A549 treated with AZD9567 at 1 μM for 4 hours (cell line): ENCODE data around the gene EMB. TPM values are rescaled to one million over a fixed set of nuclear protein-coding genes. Genes with fewer than 3 reads are reported as not detected.

Source experiments
- total RNA-seq: library from RNA; stranded (reverse); fragments of 200-300 nt; extraction: Qiagen RNA extraction; gene quantifications from 5 replicates; pipeline ENCODE4 v1.2.3, GENCODE V29; 2022; ENCODE audit not compliant: insufficient read depth

EMB gene, protein sequence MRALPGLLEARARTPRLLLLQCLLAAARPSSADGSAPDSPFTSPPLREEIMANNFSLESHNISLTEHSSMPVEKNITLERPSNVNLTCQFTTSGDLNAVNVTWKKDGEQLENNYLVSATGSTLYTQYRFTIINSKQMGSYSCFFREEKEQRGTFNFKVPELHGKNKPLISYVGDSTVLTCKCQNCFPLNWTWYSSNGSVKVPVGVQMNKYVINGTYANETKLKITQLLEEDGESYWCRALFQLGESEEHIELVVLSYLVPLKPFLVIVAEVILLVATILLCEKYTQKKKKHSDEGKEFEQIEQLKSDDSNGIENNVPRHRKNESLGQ
- 3.9 to 13.3 TPM (median 5.7 TPM) in 5 replicates for total RNA-seq

DNA sequence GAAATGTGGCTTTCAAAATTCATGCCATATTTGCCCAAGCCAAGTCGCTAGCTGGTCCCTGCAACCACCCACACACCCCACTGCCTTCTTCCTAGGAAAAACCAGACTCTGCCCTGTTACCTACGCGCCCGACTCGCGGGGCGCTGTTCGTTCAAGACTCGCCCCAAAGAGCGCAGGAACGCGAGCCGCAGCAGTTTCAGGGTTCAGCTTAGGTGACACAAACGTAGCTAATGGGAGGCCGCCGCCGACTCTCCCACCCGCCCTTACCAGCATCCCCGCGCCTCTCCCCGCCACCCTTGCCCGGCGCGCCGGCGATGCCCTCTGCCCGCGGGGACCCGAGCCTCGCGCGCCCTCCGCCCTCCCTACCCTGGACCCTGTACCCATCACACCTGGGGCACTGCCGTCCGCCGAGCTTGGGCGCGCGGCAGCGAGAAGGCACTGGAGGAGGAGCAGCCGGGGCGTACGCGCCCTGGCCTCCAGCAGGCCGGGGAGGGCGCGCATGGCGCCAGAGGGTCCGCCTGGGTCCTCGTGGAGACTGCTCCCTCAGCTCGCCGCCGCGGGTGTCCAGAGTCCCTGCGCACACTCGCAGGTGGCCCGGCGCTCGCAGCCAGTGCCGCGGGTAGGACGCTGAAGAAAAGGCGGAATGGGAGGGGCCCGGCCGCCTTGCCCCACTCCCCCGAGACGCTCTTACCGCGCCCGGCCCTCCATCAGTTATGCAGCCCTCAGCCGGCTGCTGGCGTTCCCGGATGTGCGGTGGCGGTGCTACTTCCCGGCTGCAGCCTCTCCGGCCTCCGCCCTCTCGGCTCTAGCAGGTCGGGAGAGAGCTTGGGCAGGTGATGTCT is at the start of gene EMB:
Gene EMB (minus strand): TSS at position 638 of the 842 bp plus-strand sequence. CDS start 137 bp downstream, at position 501.

Other genes starting within 250 kb of the EMB start
- gene PARP8, start 225.3 kb upstream of the EMB start, total RNA-seq, result 0.03 to 0.22 TPM (median 0.13 TPM) in 4 of 5 replicates, not detected in the other